Measurements from ENCODE around the gene SGPP1. TPM values are rescaled to one million over a fixed set of nuclear protein-coding genes. Genes with fewer than 3 reads are reported as not detected.
A peak's percentile ranks its signal among the peaks of the same experiment; 100 is the strongest.

The SGPP1 gene
- total and polyA plus RNA-seq, 10 of the 15 experiments (the other 5 are each of a cell fraction or from before 2014, with no cell fraction given), result 3.5 to 37.7 (median 25.5) TPM

- TF ChIP-seq CHD1 (IDR thresholded peaks at IDR 0.05; ENCODE audit: low read depth, low read length) (no peak), SMAD5 (IDR thresholded peaks at IDR 0.05; ENCODE audit: low read depth) (no peak), USF1 (IDR thresholded peaks at IDR 0.05; ENCODE audit: borderline replicate concordance, extremely low read length, insufficient read depth, low read depth, low read length) (no peak), EED (IDR thresholded peaks at IDR 0.05; ENCODE audit: low read depth) (peak; percentile 13; the same call in 1 of the 2 replicates), STAT1 (conservative IDR thresholded peaks at IDR 0.05) (0 out of 2 replicates have a peak, but pooled peaks have one; percentile 25), CHD2 (IDR thresholded peaks at IDR 0.05; ENCODE audit: borderline replicate concordance, low read depth, low read length) (no peak), YBX1 (IDR thresholded peaks at IDR 0.05) (no peak), SMC3 (IDR thresholded peaks at IDR 0.05; ENCODE audit: borderline replicate concordance, low read length) (peak; percentile 51; the same call in 1 of the 2 replicates), NBN (IDR thresholded peaks at IDR 0.05) (0 out of 2 replicates have a peak, but pooled peaks have one; percentile 47), ZNF217 (IDR thresholded peaks at IDR 0.05) (no peak), BCL11A (IDR thresholded peaks at IDR 0.05; ENCODE audit: low read depth, low read length) (no peak), NR2C1 (IDR thresholded peaks at IDR 0.05) (no peak), MEF2B (IDR thresholded peaks at IDR 0.05; ENCODE audit: partially characterized antibody, poor library complexity, severe bottlenecking) (no peak), BACH1 (IDR thresholded peaks at IDR 0.05; ENCODE audit: borderline replicate concordance) (0 out of 2 replicates have a peak, but pooled peaks have one; percentile 28), RFX5 (IDR thresholded peaks at IDR 0.05; ENCODE audit: low read depth, low read length) (no peak), KAT2A (conservative IDR thresholded peaks at IDR 0.05; ENCODE audit: control insufficient read depth, low read depth, low read length) (no peak), WRNIP1 (IDR thresholded peaks at IDR 0.05; ENCODE audit: borderline replicate concordance, low read depth, low read length) (no peak), RELA (IDR thresholded peaks at IDR 0.05; ENCODE audit: borderline replicate concordance, partially characterized antibody) (no peak), ZBTB40 (IDR thresholded peaks at IDR 0.05; ENCODE audit: borderline replicate concordance) (no peak), ETV6 (conservative IDR thresholded peaks at IDR 0.05 in 1 of 2, IDR thresholded peaks at IDR 0.05 in 1 of 2; ENCODE audit: borderline replicate concordance in 1 of 2, low read depth in 1 of 2) (no peak), RAD51 (IDR thresholded peaks at IDR 0.05) (no peak), FOXK2 (IDR thresholded peaks at IDR 0.05) (no peak), HDAC2 (IDR thresholded peaks at IDR 0.05) (no peak), BHLHE40 (IDR thresholded peaks at IDR 0.05; ENCODE audit: borderline replicate concordance in 1 of 2, low read depth in 2 of 2, low read length in 1 of 2) (peak in 1 of 2 experiments; percentile 51; a peak in 1 of 4 replicates), ZSCAN29 (IDR thresholded peaks at IDR 0.05) (no peak)
These were observed at the start of gene SGPP1 (continued) for GRCh38 chr14:63727736-63728728.
